GOT3 (cell line): ENCODE measurements around the gene STXBP2.

ENCODE experiments used
- DNase-seq: peaks from one replicate; lab custom pipeline; 2025; ENCODE audit warnings: mixed read lengths; lab: John Stamatoyannopoulos, UW

STXBP2 gene

DNA sequence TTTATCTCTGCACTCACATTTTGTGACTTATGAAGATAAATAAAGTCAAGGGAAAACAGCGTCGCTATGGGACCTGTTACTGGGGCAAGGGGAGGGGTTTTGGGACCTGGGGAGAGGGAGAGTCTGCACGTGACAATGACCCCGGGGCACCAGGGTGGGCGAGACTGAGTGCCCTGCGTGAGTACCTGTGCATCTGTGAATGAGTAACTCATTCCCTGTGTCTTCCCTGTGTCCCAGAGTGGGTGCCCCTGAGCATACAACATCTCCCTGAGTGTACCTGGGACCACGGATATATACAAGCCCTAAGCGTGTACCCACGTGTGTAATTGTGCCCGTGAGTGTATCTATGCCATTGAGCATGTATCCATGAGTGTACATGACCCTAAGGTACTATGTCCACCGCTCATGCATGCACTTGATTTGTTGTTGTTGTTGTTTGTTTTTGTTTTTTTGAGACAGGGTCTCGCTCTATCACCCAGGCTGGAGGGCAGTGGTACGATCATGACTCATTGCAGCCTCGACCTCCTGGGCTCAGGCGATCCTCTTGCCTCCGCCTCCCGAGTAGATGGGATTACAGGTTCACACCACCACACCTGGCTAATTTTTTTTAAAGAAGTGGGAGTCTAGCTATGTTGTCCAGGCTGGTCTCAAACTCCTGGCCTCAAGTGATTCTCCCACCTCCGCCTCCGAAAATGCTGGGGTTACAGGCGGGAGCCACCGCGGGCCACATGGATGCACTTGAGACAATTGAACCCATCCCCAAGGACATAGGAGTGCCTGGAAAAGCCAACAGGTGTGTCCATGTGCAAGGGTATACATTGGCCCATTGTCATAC lies 43.1 kb downstream of the STXBP2 start:
- DNase-seq = no peak

DNA sequence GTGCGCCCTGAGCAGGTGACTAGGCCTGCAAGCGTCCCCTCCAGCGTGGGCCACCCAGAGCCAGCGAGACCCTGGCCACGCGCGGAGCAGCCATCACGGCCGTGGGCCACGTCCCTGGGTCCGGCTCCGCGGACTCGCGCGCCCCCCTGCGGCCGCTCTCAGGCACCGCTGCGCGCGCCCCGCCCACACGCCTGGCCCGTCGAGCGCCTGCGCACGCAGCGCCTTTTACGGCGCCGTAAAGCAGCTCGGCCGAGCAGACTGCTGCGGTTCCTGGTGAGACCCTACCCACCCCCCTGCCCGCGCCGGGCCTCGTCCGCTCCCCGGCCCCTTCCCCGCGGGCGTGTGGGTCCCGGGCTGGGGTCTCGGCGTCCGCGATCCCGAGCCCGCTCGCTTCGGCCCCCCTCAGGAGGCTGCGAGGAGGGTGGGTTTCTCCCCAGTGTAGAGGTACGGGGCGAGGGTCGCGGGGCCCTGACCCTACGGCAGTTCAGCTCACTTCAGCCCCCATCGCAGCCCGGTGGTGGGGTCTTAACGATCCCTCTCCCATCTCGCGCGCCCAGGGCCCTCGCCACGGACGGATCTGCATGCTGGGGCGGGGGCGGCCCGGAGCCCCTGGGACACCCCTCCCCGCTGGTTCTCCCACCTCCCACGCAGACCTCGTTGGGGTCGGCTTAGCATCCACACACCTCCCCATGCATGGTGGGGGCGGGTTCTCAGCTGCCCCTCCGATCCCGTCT lies 43.9 kb downstream of the STXBP2 start, which contains the start of gene TRAPPC5:
TRAPPC5 (plus strand) TSS at position 228 of the 734 bp plus-strand sequence. CDS start 1,421 bp downstream, outside the sequence.
- DNase-seq = peak; percentile 36

DNA sequence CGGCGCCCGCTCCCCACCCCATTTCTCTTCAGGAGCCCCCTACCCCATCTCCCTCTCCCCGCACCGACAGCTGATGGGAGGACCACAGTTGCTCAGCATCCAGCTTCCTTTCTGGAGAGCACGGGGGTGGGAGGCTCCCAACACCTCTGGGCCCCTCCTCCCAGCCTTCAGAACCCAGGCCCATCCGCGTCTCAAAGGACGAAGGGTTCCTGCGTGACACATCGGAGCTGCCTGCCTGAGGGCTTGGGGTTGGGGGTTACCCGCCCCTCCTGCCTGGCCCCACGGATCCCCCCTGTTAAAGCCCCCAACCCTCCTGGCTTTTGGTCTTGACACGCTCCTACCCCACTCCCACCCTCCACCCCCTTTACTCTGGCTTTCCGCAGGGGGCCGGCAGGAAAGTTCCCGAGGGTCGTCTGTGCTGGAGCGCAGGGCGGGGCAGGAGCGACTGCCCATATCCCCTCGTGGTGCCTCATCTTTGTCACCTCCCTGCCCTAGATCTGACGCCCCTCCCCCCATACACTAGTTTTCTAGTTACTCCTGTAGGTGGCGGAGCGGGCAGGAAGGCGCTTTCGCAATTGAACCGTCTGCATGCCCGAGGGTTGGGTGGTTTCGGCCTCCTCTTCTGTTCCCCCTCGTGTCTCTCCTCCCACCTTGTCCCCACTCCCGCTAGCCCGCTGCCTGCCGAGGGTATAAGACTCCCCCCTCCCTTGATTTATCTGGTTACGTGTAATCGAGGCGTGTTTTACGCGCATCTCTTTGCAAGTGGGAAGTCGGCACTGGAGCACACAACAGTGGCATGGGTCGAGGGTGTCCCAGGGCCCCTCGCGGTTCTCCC lies 44.6 kb downstream of the STXBP2 start:
- no peak for DNase-seq

DNA sequence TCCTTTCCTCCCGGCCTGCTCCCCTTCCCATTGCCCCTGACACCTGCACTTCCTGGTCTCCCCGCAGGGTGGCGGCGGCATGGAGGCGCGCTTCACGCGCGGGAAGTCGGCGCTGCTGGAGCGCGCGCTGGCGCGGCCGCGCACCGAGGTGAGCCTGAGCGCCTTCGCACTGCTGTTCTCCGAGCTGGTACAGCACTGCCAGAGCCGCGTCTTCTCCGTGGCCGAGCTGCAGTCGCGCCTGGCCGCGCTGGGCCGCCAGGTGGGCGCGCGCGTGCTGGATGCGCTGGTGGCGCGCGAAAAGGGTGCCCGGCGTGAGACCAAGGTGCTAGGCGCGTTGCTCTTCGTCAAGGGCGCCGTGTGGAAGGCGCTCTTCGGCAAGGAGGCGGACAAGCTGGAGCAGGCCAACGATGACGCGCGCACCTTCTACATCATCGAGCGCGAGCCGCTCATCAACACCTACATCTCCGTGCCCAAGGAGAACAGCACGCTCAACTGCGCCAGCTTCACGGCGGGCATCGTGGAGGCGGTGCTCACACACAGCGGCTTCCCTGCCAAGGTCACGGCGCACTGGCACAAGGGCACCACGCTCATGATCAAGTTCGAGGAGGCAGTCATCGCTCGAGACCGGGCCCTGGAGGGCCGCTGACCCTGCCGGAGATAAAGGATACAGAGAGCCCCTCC lies 45.4 kb downstream of the STXBP2 start:
- no peak for DNase-seq

DNA sequence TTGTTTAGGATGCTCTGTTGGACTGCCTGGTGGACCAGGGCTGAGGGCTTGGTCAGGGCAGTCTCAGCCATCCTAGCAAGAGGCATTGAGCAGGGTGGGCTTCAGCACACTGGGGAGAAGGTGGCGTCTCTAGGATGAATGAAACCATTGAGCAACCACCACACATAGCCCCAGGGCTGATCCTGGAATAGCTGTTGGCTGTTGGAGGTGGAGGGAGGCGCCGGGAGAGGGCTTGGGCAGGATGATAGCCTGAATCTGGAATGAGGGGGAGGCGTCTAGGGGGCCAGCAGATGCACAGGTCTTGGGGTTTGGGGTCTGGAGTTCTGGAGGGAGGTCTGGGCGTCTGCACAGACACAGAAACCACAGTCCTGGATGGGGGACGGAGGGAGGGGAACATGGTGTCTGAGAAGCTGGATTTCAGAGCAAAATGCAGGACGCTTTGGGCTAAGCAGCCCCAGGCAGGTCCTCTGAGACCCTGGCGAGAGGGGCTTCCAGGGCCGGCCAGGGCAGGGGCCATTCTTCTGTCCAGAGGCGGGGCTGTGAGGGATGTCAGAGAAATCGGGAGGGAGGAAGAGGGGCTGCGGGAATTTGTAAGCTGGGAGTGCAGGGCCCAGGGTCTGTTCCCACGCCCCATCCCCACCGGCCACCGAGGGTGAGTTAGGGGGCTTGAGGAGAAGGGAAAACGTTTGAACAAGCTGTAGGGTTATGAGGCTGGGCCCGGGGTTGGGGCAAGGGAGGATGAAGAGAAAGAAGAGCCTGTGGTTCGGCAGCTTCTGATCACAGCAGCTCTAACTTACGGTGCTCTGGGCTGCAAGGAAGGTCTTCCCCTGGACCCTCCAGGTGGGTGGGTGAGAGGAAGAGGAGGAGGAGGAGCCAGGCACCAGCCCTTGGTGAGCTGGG lies 48.9 kb downstream of the STXBP2 start:
- no peak for DNase-seq

DNA sequence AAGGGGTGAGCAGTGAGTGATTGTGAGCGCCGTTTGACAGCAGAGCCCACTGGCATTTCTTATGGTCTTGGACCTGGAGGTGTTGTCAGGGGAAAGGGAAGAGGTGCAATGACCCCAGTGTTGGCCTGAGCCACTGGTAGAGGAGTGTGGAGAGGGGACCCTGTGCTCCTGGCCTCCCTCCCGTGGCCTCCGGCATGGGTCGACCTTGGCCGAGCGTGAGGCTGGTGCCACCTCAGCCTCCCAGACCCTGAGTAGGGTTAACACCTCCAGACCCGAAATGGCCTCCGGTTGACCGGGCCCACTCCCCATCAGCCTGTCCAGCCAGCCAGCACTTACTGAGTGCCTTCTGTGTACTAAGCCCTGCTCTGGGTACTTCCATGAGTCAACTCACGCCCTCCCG lies 50.3 kb downstream of the STXBP2 start:
- no peak for DNase-seq

DNA sequence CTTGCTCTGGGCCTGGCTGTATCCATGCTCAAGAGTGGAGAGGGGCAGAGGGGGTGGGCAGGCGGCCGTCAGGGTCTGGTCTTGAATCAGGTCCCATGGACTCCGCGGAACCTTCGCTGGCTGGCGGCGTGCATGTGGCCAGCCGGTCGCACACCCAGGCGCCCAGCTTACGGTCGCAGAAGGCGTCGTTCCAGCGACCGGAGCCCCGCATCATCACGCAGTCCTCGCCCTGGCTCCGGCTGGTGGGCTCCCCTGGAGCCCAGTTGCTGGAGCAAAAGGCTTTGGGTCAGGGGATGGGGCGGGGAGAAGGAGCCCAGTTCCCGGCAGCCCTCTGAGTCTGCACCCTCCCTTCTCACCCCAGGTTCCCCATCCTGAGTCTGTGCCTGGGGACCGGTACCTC lies 52.3 kb downstream of the STXBP2 start:
- no peak for DNase-seq

DNA sequence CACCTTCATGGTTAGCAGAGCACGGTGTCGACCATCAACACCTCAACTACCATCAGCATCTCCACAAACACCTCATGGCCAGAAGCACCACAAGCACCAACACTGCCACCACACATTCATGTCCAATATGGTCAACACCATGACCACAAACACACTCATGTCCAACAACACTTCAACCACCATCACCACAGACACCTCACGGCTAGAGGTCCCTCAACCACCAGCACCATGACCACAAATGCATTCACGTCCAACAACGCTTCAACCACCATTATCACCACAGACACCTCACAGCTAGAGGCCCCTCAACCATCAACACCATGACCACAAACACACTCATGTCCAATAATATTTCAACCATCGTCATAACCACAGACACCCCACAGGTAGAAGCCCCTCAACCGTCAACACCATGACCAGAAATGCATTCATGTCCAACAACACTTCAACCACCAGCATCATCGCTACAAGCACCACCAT lies 53.9 kb downstream of the STXBP2 start:
- no peak for DNase-seq

DNA sequence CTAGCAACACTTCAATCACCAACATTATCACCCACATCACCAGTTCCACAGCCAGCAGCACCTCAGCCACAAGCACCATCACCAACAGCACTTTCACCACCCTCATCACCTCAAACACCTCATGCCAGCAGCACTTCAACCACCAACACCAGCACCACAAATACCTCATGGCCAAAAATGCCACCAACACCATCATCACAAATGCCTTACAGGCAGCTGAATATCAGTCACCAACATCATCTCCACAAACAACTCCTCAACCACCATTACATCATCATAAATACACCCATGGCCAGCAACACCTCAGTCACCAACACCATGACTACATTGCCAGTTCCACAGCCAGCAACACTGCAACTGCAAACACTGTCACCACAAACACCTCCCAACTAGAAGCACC lies 54.6 kb downstream of the STXBP2 start:
- DNase-seq = no peak

DNA sequence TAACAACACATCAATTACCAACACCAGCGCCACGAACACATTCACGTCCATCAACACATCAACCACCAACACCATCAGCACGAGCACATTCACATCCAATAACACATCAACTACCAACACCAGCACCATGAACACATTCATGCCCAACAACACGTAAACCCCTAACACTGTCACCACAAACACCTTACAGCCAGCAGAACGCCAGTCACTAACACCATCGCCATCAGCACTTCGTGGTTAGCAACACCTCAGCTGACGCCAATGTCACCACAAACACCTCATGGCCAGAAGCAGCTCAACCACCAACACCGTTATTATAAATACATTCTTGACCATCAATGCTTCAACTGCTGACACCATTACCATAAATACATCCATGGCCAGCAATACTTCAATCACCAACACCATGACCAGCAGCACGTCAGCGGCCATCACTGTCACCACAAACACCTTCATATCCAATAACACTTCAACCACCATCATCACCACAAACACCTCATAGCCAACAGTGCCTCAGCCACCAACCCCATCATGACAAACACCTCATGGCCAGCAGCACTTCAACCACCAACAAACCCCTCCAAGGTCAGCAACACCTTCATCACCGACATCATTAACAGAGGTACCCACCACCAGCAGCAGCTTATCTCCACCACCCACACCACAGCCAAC lies 55.6 kb downstream of the STXBP2 start:
- DNase-seq = no peak

DNA sequence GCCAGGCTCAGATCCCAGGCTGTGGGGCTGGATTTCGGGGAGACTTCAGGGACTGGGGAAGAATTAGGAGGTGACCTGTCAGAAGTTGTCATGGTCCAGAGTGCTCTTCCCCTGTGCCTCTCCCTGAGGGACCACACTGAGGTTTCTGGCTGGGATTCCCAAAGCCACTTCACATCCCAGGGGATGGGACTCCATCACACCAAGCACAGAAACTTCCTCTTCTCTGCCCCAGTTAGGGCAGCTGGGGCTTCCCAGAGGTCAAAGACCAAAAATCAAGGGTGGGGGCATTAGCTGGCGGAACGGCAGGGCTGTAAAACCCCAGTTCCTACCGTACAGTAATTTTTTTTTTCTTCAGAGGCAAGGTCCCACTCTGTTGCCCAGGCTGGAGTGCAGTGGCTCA lies 57.6 kb downstream of the STXBP2 start:
- no peak for DNase-seq
